Fibroblast of peridontal ligament (primary cell): ENCODE results near the gene ACTL9.

Experiments used
- DNase-seq: peaks from one replicate; pipeline ENCODE4 v3.0.0-alpha.2; 2010; ENCODE audit errors: extremely low read depth

Gene ACTL9

DNA sequence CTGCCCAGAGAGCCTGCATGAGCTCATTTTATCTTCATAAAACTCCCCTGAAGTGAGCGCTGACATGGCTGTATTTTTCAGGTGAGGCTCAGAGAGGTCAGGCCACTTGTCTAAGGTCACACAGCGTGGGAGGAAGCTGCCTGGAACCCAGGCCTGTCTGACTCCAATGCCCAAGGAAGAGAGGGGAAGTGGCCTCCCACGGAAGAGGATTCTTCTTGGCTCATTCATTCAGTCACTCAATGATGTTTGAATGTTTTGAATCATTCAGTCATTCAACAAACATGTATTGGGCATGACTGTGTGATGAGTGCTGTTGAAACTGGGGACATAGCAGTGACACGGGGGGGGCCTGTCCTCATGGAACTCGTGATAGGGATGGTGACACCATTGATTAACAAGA, 12.0 kb downstream of the ACTL9 start:
- no peak for DNase-seq

DNA sequence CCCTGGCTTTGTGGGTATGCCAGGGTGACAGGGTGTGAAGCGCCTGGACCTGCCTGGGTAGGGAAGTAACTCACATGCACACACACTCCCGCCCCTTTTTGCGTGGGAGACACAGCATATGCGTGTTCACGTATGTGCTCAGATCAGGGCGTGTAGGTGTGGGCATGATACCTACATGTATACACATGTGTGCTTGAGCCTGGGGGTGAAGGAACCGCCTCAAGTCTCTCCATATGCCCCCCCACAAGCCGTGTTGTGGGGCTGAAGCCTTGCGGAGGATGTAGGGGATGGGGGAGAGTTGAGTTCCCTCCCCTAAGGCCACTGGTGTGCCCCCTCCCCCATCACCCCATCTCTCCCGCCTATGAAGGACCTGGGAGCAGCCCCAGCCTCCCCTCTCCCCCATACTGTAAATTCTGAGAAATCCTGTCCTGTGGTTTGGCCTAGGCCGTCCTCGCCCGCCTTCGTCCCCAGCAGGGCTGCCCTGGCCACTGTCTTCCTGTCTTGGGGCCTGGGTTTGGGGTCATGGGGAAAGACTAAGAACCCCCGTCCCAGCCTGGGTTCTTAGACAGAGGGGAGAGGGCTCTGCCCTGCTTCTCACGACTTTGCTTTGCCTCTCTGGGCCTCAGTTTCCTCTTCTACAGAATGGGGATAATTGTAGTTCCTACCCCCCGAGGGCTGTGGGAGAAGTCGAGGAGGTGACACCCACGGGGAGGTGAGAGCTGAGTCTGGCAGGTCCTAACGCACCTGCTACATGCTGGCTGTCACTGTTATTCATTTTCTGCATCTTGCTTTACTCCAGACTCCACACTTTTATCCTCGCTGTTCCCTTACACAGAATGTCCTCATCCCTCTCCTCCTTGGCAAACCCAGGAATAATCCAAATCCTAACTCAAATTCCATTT, 14.3 kb downstream of the ACTL9 start:
- DNase-seq = no peak

DNA sequence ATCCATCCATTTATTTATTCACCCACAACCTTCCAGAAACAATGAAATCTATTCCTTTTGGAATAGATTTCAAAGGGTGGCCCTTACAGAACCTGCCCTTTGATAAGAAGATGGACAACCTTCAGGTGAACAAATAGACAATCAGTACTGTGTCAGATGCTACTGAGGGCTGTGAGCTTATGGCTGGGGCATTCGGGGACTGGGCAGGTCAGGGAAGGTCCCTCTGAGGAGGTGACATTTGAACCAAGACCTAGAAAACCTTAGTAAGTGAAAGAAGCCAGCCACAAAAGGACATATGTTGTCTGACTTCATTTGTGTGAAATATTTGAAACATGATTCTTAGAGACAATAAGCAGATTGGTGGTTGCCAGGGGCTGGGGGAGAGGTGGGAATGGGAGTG, 15.7 kb downstream of the ACTL9 start:
- no peak for DNase-seq

GRCh38 chr19:8682472-8682871, 16.1 kb downstream of the ACTL9 start:
- no peak for DNase-seq

GRCh38 chr19:8681345-8682029, 17.1 kb downstream of the ACTL9 start:
- no peak for DNase-seq

- DNase-seq = no peak
These were observed 17.8 kb downstream of the ACTL9 start for GRCh38 chr19:8680676-8681344.

- no peak for DNase-seq
These were observed 20.3 kb downstream of the ACTL9 start for GRCh38 chr19:8678244-8678807.

DNA sequence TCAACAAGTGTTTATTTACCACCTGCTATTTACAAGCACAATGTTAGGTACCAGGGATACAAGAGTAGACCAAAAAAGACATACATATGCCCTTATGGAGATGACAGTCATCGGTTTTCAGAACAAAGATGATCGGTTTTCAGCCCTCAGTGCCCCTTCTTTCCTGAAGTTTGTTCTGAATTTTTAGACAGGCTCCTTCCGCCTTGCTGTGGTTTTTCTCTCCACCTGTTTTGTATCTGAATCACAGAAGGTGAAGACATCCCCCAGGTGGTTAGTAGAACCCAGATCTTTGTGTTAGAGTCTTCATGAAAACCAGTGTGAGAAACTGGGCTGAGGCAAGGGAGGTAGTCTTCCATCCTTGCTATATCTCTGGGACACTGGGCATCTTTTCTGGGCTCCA, 23.5 kb downstream of the ACTL9 start:
- no peak for DNase-seq

- DNase-seq = no peak
These were observed 25.2 kb downstream of the ACTL9 start for GRCh38 chr19:8673276-8673891.

GRCh38 chr19:8666814-8667405, 31.7 kb downstream of the ACTL9 start:
- no peak for DNase-seq

GRCh38 chr19:8665468-8666213, 33.0 kb downstream of the ACTL9 start:
- DNase-seq = no peak

DNA sequence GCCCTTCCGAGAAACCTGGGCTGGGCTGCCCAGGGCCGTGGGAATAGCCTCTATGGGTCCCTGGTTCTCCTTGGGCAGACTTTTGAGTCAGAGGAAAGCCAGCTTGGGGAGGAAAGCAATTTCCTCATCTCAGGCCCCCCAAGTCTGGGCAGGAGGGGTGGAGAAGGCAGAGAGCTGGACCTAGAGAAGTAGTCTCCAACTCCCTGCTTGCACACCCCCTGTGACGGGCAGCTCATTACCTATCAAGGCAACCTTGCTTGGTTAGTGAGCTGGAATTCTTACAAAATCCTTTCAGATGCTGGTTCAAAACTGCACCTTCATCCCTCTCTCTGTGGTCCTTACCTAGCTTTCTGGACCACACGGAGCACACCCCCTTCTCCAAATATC, 33.9 kb downstream of the ACTL9 start:
- no peak for DNase-seq

- no peak for DNase-seq
These were observed 34.5 kb downstream of the ACTL9 start for GRCh38 chr19:8663920-8664670.

DNA sequence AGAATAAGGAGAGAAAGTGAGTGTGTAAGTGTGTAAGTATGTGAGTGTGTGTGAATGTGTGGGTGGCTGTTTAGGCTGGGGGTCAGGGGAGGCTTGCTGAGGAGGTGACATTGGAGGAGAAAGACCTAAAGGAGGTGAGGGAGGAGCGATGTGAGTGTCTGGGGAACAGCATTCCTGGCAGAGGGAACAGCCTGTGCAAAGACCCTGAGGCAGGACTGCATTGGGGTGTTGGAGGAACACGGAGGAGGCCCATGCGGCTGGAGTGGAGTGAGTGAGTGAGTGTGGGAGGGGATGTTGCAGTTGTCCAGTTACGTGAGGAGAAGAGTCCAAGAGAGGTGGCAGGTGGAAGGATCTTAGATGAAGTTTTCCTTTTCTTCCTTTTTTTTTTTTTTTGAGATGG, 36.3 kb downstream of the ACTL9 start:
- no peak for DNase-seq

DNA sequence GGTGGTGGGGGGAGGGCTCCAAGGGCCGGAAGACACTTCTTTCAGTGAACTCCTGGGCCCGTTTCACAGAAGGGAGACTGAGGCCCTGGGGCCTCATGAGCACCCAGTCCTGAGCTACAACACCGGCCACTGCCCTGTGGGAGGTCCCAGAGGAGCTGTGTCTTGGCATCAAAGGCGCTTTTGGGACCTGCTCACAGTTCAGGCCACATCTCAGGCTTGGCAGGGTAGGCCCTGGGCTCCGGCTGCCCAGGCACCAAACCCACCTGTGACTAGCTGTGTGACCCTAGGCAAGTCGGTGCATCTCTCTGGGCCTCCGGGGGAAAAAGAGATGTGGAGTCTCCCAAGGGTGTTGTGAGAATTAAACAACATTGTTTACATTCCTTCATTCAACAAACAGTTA, 38.7 kb downstream of the ACTL9 start:
- no peak for DNase-seq

DNA sequence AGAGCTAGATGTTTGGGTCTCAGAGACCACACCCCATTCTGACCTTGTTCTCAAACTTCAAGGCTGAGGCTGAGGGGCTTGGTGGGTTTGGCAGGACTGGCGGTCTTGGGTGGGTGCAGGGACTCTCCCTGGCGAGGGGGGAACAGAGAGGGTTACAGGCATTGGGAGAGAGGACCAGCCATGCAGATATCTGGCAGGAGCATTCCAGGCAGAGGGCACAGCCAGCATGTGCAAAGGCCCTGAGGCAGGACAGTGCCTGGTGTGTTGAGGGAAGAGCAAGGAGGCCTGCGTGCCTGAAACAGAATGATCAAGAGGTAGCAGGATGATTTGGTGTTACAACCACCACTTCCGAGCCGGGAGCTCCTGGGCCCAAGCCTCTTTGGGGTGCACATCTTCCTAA, 40.7 kb downstream of the ACTL9 start:
- DNase-seq = no peak

GRCh38 chr19:8655340-8655709, 43.3 kb downstream of the ACTL9 start:
- no peak for DNase-seq

DNA sequence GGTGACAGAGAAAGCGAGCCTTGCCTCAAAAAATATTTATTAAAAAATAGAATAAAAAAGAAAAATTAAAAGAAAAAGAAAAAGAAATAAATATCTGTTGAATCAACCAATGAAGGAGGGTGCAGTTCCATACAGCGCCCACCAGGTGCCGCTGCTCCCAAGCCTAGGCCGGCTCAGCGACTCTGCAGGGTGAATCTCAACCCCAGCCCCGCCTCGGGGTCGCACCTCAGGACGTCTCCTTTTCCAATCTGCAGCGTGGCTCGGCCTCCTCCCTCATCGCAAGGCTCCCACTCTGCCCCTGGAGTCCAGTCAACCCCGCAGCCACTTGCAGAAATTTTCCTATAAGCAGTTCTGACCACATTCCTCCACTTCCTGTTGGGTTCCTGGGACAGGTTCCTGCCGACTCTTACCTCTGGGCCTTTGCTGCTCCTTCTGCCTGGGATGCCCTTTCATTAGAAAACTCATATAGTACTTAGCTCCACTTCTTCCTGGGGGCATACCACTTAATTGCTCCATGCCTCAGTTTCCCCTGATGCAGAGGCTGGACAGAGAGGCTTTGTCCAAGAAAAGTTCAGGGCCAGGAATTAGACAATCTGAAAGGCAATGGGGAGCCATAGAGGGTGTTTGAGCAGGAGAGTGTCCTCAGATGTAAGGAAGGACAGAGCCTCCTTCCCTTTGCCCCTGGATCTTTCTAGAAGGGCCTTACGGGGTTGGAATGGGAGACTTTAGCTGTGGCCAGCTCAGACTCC, 43.8 kb downstream of the ACTL9 start:
- peak; percentile 31 for DNase-seq

- DNase-seq = no peak
These were observed 50.4 kb downstream of the ACTL9 start for GRCh38 chr19:8648240-8648639.
